Mesendoderm (in vitro differentiated cells): ENCODE data around the gene DCBLD2.
"Not testable (repeated sequence)": the region's sequence is repeated elsewhere in the genome, so short reads cannot be mapped to it uniquely, and the experiment has no call there.

ENCODE experiments used
- DNase-seq: peaks from one replicate; pipeline ENCODE4 v3.0.0; 2013
- H2AK5ac ChIP-seq: 2 replicates; pipeline ENCODE4 v1.6.1; 2013; ENCODE audit warnings: low read length, inconsistent platforms
- H2BK120ac ChIP-seq: 2 replicates; pipeline ENCODE4 v1.6.1; 2013; ENCODE audit warnings: low read depth, mild to moderate bottlenecking, low read length, moderate library complexity, mixed read lengths
- H2BK15ac ChIP-seq: replicated peaks from 2 replicates; pipeline ENCODE4 v1.6.1; 2013; ENCODE audit warnings: low read depth, mild to moderate bottlenecking, moderate library complexity
- H2BK5ac ChIP-seq: 2 replicates; pipeline ENCODE4 v1.6.1; 2013; ENCODE audit warnings: low read length, inconsistent platforms
- H3K18ac ChIP-seq: 2 replicates; pipeline ENCODE4 v1.6.1; 2013; ENCODE audit warnings: mild to moderate bottlenecking, low read length, mixed read lengths
- H3K23ac ChIP-seq: one replicate; pipeline ENCODE4 v1.6.1; 2013; ENCODE audit warnings: low read length
- H3K27ac ChIP-seq: 2 replicates; pipeline ENCODE4 v1.5.1; 2013; ENCODE audit warnings: low read depth, mild to moderate bottlenecking, inconsistent platforms, low read length, moderate library complexity
- H3K27me3 ChIP-seq: 2 replicates; pipeline ENCODE4 v1.6.1; 2013; ENCODE audit warnings: low read length, control low read depth, mild to moderate bottlenecking, inconsistent platforms; ENCODE audit not compliant: insufficient read depth, poor library complexity
- H3K36me3 ChIP-seq: 2 replicates; pipeline ENCODE4 v1.6.1; 2013; ENCODE audit warnings: low read length, inconsistent platforms; ENCODE audit not compliant: control insufficient read depth, insufficient read depth
- H3K4ac ChIP-seq: one replicate; pipeline ENCODE4 v1.6.1; 2013; ENCODE audit warnings: low read depth, mild to moderate bottlenecking, low read length, moderate library complexity
- H3K4me1 ChIP-seq: 2 replicates; pipeline ENCODE4 v1.6.1; 2013; ENCODE audit warnings: low read depth, low read length, inconsistent platforms; ENCODE audit not compliant: control insufficient read depth
- H3K4me2 ChIP-seq: 2 replicates; pipeline ENCODE4 v1.6.1; 2013; ENCODE audit warnings: low read length
- H3K4me3 ChIP-seq: 2 replicates; pipeline ENCODE4 v1.5.1; 2013; ENCODE audit warnings: mild to moderate bottlenecking, low read length
- H3K56ac ChIP-seq: one replicate; pipeline ENCODE4 v1.6.1; 2013; ENCODE audit warnings: low read length
- H3K79me1 ChIP-seq: 2 replicates; pipeline ENCODE4 v1.6.1; 2013; ENCODE audit warnings: low read length, inconsistent platforms
- H3K79me2 ChIP-seq: 2 replicates; pipeline ENCODE4 v1.6.1; 2013; ENCODE audit warnings: mild to moderate bottlenecking, low read length; ENCODE audit not compliant: control insufficient read depth, insufficient read depth
- H3K9ac ChIP-seq: 2 replicates; pipeline ENCODE4 v1.6.1; 2013; ENCODE audit warnings: low read length, inconsistent platforms
- H4K5ac ChIP-seq: one replicate; pipeline ENCODE4 v1.6.1; 2013; ENCODE audit warnings: low read length
- H4K8ac ChIP-seq: one replicate; pipeline ENCODE4 v1.6.1; 2013; ENCODE audit warnings: low read depth, mild to moderate bottlenecking, control low read depth, low read length, moderate library complexity
- whole genome bisulfite sequencing: extraction: QIAGEN DNeasy Blood & Tissue Kit; methylation state at CpG from one replicate; pipeline ENCODE4 v1.1.7; 2013; ENCODE audit warnings: low lambda C conversion rate, missing lambda C conversion rate; ENCODE audit not compliant: insufficient coverage; ENCODE audit errors: extremely low coverage; 5-methylcytosine and 5-hydroxymethylcytosine counted together

Gene DCBLD2

DNA sequence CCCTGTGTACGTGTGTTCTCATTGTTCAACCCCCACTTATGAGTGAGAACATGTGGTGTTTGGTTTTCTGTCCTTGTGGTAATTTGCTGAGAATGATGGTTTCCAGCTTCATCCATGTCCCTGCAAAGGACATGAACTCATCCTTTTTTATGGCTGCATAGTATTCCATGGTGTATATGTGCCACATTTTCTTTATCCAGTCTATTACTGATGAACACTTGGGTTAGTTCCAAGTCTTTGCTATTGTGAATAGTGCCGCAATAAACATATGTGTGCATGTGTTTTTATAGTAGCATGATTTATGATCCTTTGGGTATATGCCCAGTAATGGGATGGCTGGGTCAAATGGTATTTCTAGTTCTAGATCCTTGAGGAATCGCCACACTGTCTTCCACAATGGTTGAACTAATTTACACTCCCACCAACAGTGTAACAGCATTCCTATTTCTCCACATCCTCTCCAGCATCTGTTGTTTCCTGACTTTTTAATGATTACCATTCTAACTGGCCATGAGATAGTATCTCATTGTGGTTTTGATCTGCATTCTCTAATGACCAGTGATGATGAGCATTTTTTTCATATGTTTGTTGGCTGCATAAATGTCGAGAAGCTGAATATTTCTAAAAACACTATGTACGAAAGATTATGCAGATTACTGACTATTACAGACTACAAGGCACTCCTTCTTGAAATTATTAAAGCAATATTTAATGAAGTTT lies 18.7 kb downstream of the DCBLD2 start:
- not testable (repeated sequence) for H3K56ac ChIP-seq, H3K27me3 ChIP-seq, H3K79me1 ChIP-seq, H3K4me3 ChIP-seq, H3K79me2 ChIP-seq, H4K8ac ChIP-seq, H3K9ac ChIP-seq, H2BK5ac ChIP-seq, H3K18ac ChIP-seq, H2BK120ac ChIP-seq, H3K4ac ChIP-seq, DNase-seq, H3K23ac ChIP-seq, H4K5ac ChIP-seq, H2AK5ac ChIP-seq, H2BK15ac ChIP-seq, H3K27ac ChIP-seq, H3K36me3 ChIP-seq, H3K4me2 ChIP-seq, H3K4me1 ChIP-seq
- WGBS, result no CpG with 5 or more reads among the region's 5 CpGs

DNA sequence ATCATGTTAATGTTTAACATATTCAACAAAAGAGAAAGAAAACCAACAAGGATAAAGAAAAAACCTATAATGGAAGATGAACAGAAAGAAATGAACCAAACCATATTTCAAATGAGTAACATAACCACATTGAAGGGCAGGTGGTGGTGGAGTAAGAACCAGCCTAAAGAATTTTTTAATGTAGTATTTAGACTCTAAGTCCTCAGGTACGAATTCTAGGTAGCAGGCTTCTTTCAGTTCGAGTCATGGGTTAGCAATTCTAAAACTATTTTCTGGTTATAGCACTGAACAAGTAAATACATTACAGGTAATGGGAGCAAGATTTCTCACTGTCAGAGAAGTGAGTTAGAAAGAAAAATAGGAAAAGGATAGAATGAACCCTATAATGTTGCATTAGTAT lies 24.4 kb downstream of the DCBLD2 start:
- Histone ChIP-seq H3K4me2 (no peak overlapping the region), H3K4me3 (no peak overlapping the region), H4K5ac (no peak overlapping the region), H3K79me1 (no peaks in the 10 kb centered on the region), H3K79me2 (no peaks in the 10 kb centered on the region), H3K23ac (no peak overlapping the region), H3K36me3 (no peaks in the 10 kb centered on the region), H3K9ac (no peak overlapping the region), H3K4me1 (no peaks in the 10 kb centered on the region), H3K18ac (no peak overlapping the region), H2BK5ac (no peak overlapping the region), H3K27me3 (no peaks in the 10 kb centered on the region), H4K8ac (no peak overlapping the region), H3K56ac (no peak overlapping the region), H3K4ac (no peak overlapping the region), H3K27ac (no peak overlapping the region), H2AK5ac (no peak overlapping the region), H2BK120ac (no peak overlapping the region), H2BK15ac (no peak overlapping the region)
- no CpG with 5 or more reads among the region's 2 CpGs for WGBS
- no peak for DNase-seq

DNA sequence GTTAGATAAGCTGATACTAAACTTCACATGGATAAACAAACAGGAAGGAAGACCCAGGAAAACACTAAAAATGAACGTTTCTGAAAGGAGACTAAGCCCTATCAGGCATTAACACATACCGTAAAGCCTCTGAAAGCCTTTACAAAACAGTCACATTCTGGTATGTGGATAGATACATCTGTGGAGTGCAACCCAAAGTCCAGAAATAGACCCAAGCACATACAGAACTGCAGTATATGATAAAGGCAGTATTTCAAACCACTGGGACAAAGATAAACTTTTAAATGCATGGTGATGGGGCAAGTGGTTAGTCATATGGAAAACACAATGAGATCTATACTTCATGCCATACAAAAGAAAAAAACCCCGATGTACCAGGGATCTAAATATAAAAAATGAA lies 26.0 kb downstream of the DCBLD2 start:
- H3K4ac ChIP-seq, result no peak overlapping the region
- peak overlapping the region; percentile 19 for H3K56ac ChIP-seq
- no peak overlapping the region for H3K18ac ChIP-seq
- H3K27me3 ChIP-seq, result no peaks in the 10 kb centered on the region
- no peak overlapping the region for H3K4me2 ChIP-seq
- no peaks in the 10 kb centered on the region for H3K36me3 ChIP-seq
- no peak overlapping the region for H4K5ac ChIP-seq
- H2BK120ac ChIP-seq, result no peak overlapping the region
- no peak overlapping the region for H4K8ac ChIP-seq
- no peak overlapping the region for H3K4me3 ChIP-seq
- WGBS, result no CpG with 5 or more reads among the region's 3 CpGs
- no peaks in the 10 kb centered on the region for H3K4me1 ChIP-seq
- no peaks in the 10 kb centered on the region for H3K79me1 ChIP-seq
- H2BK15ac ChIP-seq, result no peak overlapping the region
- no peak overlapping the region for H3K27ac ChIP-seq
- H3K23ac ChIP-seq, result no peak overlapping the region
- H3K9ac ChIP-seq, result no peak overlapping the region
- no peak overlapping the region for H2BK5ac ChIP-seq
- no peak overlapping the region for H2AK5ac ChIP-seq
- H3K79me2 ChIP-seq, result no peaks in the 10 kb centered on the region
- peak; percentile 43 for DNase-seq

DNA sequence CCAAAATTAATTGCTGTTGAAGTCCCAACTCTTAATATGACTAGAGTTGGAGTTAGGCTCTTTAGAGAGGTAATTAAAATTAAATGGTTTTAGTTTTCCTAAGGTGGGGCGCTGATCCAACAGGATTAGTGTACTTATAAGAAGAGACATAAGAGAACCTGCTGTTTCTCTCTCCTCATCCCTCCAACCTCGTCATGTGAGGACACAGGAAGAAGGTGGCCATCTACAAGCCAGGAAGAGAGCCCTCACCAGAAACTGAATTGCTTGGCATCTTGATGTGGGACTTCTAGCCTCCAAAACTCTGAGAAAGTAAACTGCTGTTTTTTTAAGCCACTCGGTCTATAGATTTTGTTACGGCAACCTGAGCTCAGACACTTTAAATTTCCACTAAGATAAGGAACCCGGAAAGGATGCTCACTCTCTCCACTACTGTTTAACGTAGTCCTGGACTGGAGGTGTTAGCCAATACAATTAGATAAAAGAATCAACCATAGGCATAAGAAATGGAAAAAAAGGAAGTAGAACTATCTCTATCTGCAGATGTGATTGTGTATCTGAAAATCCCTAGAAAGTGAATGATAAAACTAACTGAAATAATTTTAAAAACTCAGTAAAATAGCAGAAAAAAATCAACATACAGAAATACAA lies 26.8 kb downstream of the DCBLD2 start:
- H3K36me3 ChIP-seq, result no peaks in the 10 kb centered on the region
- H2AK5ac ChIP-seq, result no peak overlapping the region
- no peaks in the 10 kb centered on the region for H3K79me1 ChIP-seq
- no peak overlapping the region for H2BK120ac ChIP-seq
- no peaks in the 10 kb centered on the region for H3K4me1 ChIP-seq
- no peak overlapping the region for H3K4ac ChIP-seq
- H3K23ac ChIP-seq, result no peak overlapping the region
- H3K4me2 ChIP-seq, result no peak overlapping the region
- H4K8ac ChIP-seq, result peak overlapping the region; percentile 13
- H3K79me2 ChIP-seq, result no peaks in the 10 kb centered on the region
- no peak overlapping the region for H4K5ac ChIP-seq
- no peak overlapping the region for H2BK15ac ChIP-seq
- no peak overlapping the region for H3K27ac ChIP-seq
- H3K27me3 ChIP-seq, result no peaks in the 10 kb centered on the region
- no peak overlapping the region for H2BK5ac ChIP-seq
- no peak overlapping the region for H3K18ac ChIP-seq
- DNase-seq, result peak; percentile 42
- H3K4me3 ChIP-seq, result no peak overlapping the region
- H3K56ac ChIP-seq, result no peak overlapping the region
- no peak overlapping the region for H3K9ac ChIP-seq
- WGBS, result no CpG with 5 or more reads among the region's 6 CpGs

DNA sequence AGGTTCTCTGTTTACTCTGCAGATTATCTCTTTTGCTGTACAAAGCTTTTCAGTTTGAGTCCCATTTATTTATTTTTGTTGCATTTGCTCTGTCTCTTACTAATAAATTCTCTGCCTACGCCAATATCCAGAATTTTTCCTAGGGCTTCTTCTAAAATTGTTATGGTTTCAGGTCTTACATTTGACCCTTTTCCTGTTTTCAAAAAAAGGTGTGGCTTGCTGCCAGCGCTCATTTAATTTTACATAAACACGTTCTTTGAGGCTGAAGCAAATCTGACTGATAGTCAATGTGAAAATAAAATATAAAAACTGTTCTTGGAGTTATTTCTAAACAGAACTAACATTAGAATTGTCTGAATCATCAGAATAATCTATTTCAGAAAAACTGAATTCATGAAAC lies 32.1 kb downstream of the DCBLD2 start:
- Histone ChIP-seq H4K5ac (no peak overlapping the region), H4K8ac (no peak overlapping the region), H3K27ac (no peak overlapping the region), H3K4ac (no peak overlapping the region), H3K56ac (no peak overlapping the region), H3K4me3 (no peak overlapping the region), H3K4me1 (no peaks in the 10 kb centered on the region), H3K18ac (no peak overlapping the region), H3K27me3 (no peaks in the 10 kb centered on the region), H3K9ac (no peak overlapping the region), H3K79me1 (no peaks in the 10 kb centered on the region), H3K4me2 (no peak overlapping the region), H2AK5ac (no peak overlapping the region), H2BK120ac (no peak overlapping the region), H3K23ac (no peak overlapping the region), H2BK15ac (no peak overlapping the region), H2BK5ac (no peak overlapping the region), H3K79me2 (no peaks in the 10 kb centered on the region), H3K36me3 (no peaks in the 10 kb centered on the region)
- no peak for DNase-seq
- no CpG with 5 or more reads among the region's 3 CpGs for WGBS

DNA sequence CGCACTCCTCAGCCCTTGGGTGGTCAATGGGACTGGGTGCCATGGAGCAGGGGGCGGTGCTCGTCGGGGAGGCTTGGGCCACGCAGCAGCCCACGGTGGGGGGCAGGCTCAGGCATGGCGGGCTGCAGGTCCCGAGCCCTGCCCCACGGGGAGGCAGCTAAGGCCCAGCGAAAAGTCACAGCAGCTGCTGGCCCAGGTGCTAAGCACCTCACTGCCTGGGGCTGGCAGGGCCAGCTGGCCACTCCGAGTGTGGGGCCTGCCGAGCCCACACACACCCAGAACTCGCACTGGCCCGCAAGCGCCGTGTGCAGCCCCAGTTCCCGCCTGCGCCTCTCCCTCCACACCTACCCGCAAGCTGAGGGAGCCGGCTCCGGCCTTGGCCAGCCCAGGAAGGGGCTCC lies 43.5 kb downstream of the DCBLD2 start:
- not testable (repeated sequence) for H4K8ac ChIP-seq, H3K79me2 ChIP-seq, H3K36me3 ChIP-seq, H3K27me3 ChIP-seq, H3K56ac ChIP-seq, H3K27ac ChIP-seq, H4K5ac ChIP-seq, H2BK120ac ChIP-seq, H2BK15ac ChIP-seq, H3K4ac ChIP-seq, H2BK5ac ChIP-seq, H3K9ac ChIP-seq, DNase-seq, H3K23ac ChIP-seq, H3K79me1 ChIP-seq, H2AK5ac ChIP-seq, H3K4me2 ChIP-seq, H3K4me1 ChIP-seq, H3K18ac ChIP-seq, H3K4me3 ChIP-seq
- no CpG with 5 or more reads among the region's 21 CpGs for WGBS
